ENCODE measurements around the gene KIN. TPM values are rescaled to one million over a fixed set of nuclear protein-coding genes. Genes with fewer than 3 reads are reported as not detected.

The KIN gene
- total and polyA plus RNA-seq, 2 experiments from 2014 or later: 8.5 to 31.7 TPM

DNA sequence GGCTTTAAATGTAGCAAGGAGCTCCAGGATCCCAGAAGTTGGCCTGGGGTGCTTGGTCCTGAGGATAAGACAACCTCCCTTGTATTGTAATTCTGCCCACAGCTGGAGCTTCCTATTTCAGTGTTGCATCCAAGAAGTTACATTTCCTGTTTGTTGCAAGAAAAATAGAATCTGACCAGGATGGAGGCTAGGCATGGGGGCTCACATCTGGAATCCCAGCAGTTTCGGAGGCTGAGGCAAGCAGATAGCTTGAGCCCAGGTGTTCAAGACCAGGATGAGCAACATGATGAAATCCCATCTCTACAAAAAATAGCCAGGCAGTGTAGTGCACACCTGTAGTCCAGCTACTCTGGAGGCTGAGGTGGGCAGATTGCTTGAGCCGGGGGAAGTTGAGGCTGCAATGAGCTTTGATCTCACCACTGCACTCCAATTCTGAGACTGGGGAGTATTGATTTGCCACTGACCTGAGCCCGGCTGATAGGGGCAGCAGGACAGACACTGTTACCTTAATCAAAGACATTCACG is 85.4 kb downstream of the KIN start:
- no peaks in the 10 kb centered on the region for H3K79me2 ChIP-seq (replicated peaks; ENCODE audit: insufficient read depth)
- H4K20me1 ChIP-seq (replicated peaks; ENCODE audit: insufficient read depth): no peaks in the 10 kb centered on the region

More for the DNA sequence above, 85.4 kb downstream of the KIN start:
- Mint-ChIP-seq H3K4me1 (peaks cover 10% of the 10 kb centered on the region), H3K9me3 (no peaks in the 10 kb centered on the region), H3K36me3 (ENCODE audit: low read depth) (no peaks in the 10 kb centered on the region), H3K27me3 (ENCODE audit: insufficient read depth, low read depth, poor library complexity) (peaks cover 2% of the 10 kb centered on the region), H3K4me3 (no peak overlapping the region), H3K27ac (no peak overlapping the region; the same call in 1 of the 2 replicates)
- TF ChIP-seq CTCF (conservative IDR thresholded peaks at IDR 0.05; ENCODE audit: low read depth in 2 of 2): no peak
- TF ChIP-seq STAT1 (IDR thresholded peaks at IDR 0.05; ENCODE audit: unreplicated experiment): no peak
- TF ChIP-seq, protein P1, sequence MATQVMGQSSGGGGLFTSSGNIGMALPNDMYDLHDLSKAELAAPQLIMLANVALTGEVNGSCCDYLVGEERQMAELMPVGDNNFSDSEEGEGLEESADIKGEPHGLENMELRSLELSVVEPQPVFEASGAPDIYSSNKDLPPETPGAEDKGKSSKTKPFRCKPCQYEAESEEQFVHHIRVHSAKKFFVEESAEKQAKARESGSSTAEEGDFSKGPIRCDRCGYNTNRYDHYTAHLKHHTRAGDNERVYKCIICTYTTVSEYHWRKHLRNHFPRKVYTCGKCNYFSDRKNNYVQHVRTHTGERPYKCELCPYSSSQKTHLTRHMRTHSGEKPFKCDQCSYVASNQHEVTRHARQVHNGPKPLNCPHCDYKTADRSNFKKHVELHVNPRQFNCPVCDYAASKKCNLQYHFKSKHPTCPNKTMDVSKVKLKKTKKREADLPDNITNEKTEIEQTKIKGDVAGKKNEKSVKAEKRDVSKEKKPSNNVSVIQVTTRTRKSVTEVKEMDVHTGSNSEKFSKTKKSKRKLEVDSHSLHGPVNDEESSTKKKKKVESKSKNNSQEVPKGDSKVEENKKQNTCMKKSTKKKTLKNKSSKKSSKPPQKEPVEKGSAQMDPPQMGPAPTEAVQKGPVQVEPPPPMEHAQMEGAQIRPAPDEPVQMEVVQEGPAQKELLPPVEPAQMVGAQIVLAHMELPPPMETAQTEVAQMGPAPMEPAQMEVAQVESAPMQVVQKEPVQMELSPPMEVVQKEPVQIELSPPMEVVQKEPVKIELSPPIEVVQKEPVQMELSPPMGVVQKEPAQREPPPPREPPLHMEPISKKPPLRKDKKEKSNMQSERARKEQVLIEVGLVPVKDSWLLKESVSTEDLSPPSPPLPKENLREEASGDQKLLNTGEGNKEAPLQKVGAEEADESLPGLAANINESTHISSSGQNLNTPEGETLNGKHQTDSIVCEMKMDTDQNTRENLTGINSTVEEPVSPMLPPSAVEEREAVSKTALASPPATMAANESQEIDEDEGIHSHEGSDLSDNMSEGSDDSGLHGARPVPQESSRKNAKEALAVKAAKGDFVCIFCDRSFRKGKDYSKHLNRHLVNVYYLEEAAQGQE (IDR thresholded peaks at IDR 0.05; ENCODE audit: unreplicated experiment): no peak
- TF ChIP-seq ZNF114 (CRISPR knock-in tag; IDR thresholded peaks at IDR 0.05): no peak
- TF ChIP-seq ZNF462 (CRISPR knock-in tag; IDR thresholded peaks at IDR 0.05): no peak
- TF ChIP-seq EZH2phosphoT487 (IDR thresholded peaks at IDR 0.05; ENCODE audit: unreplicated experiment): no peak
- no peak for TF ChIP-seq EZH2 (IDR thresholded peaks at IDR 0.05; ENCODE audit: low read depth, unreplicated experiment)
- TF ChIP-seq ETS1 (IDR thresholded peaks at IDR 0.05): no peak
- TF ChIP-seq NANOG (IDR thresholded peaks at IDR 0.05; ENCODE audit: borderline replicate concordance): no peak
- no peak for TF ChIP-seq POLR2AphosphoS5 (IDR thresholded peaks at IDR 0.05; ENCODE audit: low read depth)
- TF ChIP-seq CREB1 (CRISPR knock-in tag; IDR thresholded peaks at IDR 0.05; ENCODE audit: low read depth): no peak
- TF ChIP-seq ZNF331 (CRISPR knock-in tag; IDR thresholded peaks at IDR 0.05; ENCODE audit: low read depth): no peak
- no peak for TF ChIP-seq JUNB (IDR thresholded peaks at IDR 0.05; ENCODE audit: unreplicated experiment)
- H3K27me3 ChIP-seq (ENCODE audit: insufficient read depth): no peaks in the 10 kb centered on the region
- H3K9me2 ChIP-seq (ENCODE audit: insufficient read depth): no peaks in the 10 kb centered on the region
- no peak overlapping the region for H3K27ac ChIP-seq (ENCODE audit: low read depth)
- H3K4me3 ChIP-seq: no peak overlapping the region
- H3K36me3 ChIP-seq (ENCODE audit: insufficient read depth): no peaks in the 10 kb centered on the region
- peak overlapping the region; percentile 66; the same call in 1 of the 2 replicates for H2AFZ ChIP-seq
- no peaks in the 10 kb centered on the region for H3F3A ChIP-seq (replicated peaks; ENCODE audit: low read depth)
- ATAC-seq: no peak
- DNase-seq (ENCODE audit: low spot score): no peak
- H3K4me2 ChIP-seq: no peak overlapping the region
- no peaks in the 10 kb centered on the region; the same call in 1 of the 2 replicates for H3K4me1 ChIP-seq (ENCODE audit: insufficient read depth)

Measured in GM23338 (cell line).